NCI-H748 (cell line): ENCODE data around the gene TPK1.

ENCODE experiments used
- DNase-seq: peaks from one replicate; lab custom pipeline; 2025; ENCODE audit not compliant: unreplicated experiment; lab: John Stamatoyannopoulos, UW

The TPK1 gene

DNA sequence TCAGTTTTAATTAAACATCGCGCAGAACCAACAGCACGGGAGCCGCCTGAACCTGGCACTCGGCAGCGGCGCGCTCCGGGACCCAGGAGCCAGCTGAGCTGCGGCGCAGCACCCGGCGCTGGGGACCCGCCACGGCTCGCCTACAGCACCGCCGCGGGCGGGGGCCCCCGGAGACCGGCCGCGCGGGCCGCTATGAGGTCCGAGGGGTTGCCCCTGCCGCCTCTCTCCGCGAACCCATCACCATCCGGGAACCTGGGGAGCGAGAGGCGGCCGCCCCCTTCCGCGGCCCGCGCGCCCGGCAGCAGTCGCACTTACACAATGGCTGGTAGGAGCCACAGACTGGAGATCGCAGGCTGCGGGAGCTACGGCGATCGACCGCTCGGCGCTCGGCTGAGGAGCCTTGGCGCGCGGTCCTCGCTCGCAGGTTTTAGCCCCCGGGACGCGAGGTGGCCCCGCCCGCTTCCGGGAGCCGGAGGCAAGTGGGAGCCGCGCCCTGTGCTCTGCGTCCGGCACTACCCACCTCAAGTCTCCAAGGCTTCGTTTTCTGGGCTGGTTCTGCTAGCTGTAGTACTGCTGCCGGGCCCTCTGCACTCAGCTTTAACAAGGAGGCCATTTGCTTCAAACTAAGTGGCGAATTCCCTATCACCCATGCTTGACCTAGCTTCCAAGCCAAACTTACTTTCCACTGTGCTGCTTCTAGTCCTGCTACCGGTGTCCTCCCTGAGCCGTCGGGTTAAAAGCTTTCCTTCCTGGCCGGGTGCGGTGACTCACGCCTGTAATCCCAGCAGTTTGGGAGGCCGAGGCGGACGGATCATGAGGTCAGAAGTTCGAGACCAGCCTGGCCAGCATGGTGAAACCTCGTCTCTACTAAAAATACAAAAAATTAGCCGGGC lies at the start of gene TPK1:
TSS of gene TPK1 (minus strand) at position 402 of the 893 bp plus-strand sequence. CDS start 451 bp downstream, outside the sequence.
- peak; percentile 95 for DNase-seq

- DNase-seq, result no peak
These were observed 49.6 kb upstream of the TPK1 start for GRCh38 chr7:144885478-144885877.

DNA sequence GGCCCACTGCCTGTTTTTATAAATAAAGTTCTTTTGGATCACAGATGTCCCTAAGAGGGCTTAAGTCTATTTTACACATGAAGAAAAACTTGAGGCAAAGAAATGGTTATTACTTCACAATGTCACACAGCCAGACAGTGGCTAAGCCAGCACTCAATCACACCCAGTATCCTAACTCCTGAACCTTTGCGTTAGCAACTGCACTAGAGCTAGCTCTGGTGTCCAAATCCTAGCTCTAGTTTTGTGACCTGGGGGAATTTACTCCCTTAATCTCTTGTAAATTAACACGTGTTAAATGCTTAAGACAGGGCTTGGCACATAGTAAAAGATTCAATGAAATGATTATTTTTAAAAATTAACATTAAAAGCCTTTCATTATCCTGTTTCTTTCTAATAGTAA lies 49.0 kb upstream of the TPK1 start:
- no peak for DNase-seq

DNA sequence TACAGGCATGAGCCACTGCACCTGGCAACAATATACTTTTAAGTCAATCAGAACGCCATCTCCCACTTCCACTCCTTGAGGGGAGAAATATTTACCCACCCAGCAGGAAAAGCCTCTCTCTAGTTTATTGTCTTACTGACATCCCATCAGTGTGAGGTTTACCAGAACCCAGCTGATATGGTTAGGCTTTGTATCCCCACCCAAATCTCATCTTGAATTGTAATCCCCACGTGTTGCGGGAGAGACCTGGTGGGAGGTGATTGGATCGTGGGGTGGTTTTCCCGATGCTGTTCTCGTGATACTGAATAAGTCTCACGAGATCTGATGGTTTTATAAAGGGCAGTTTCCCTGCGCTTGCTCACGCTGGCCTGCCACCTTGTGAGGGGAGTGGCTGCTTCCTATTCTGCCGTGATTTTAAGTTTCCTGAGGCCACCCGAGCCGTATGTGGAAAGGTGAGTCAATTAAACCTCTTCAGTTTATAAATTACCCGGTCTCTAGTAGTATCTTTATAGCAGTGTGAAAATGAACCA lies 37.5 kb upstream of the TPK1 start:
- DNase-seq, result no peak

- no peak for DNase-seq
These were observed 33.2 kb upstream of the TPK1 start for GRCh38 chr7:144869082-144869481.

DNA sequence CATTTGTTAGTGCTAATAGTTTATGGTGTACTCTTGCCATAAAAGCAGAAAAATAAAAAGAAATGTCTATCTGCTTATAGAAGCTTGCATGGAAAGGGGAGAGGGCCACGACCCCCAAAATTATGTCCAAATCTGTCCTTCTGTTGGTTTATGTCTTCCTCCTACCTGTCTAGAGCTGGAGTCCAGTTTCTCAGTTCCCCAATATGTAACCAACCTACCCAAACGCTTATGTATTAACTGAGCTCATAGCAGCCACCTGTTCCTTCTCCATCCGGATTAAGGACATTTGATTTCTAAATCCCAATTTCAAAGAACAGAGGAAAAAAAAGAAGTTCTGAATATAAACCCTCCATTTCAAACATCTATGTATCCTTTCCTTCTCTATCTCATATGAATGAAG lies 30.3 kb upstream of the TPK1 start:
- DNase-seq, result no peak

DNA sequence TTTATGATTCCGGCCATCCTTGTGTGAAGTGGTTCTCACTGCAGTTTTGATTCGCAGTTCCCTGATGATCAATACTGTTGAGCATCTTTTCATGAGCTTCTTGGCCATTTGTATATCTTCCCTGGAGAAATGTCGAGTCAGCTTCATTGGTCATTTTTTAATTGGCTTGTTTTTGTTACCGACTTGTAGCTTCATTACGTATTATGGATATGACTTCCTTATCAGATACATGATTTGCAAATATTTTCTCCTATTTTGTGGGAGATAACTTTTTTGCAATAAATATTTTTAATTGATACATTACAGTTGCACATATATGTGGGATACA lies 27.4 kb upstream of the TPK1 start:
- DNase-seq, result no peak

DNA sequence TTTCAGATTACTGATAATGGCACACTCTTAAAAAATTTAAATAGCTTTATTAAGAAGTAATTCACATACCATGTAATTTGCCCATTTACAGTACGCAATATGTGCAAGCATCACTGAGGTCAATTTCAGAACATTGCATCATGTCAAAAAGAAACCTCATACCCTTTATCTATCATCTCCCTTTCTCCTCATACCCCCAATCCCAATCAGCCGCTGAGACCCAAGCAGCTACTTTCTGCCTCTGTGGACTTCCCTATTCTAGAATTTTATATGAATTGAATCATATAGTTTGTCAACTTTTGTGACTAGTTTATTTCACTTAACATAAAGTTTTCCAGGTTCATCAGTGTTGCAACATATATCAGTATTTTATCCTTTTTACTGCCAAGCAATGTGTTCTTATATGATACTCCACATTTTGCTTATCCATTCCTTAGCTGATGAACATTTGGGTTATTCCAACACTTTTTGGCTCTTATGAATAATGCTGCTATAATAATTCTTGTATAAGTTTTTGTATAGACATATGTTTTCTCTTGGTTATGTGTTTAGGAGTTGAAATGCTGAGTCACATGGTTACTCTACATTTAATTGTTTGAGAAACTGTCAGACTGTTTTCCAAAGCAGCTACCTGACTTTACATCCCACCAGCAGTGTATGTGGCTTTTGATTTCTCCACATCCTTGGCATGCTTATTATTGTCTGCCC lies 26.9 kb upstream of the TPK1 start:
- DNase-seq, result no peak

- DNase-seq, result no peak
These were observed 23.9 kb upstream of the TPK1 start for GRCh38 chr7:144859739-144860138.

DNA sequence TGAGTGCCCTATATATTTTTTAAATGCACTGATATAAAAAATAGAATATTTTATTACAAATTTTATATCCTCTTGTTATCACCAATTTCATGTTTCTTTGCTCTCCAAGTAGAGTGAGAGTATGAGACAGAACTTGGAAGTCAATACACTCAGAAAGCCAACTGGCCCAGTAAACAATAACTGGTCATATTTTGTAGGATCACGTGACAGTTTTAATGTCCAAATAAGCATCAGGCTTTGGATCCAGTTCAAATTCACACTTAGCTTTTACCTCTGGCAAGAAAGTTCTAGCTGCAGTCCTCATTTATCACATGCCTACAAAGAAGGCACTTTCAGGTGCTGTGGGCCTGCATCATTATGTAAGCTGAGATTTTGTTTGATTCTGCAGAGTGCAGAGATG lies 21.6 kb upstream of the TPK1 start:
- no peak for DNase-seq

GRCh38 chr7:144854839-144855424 lies 19.1 kb upstream of the TPK1 start:
- peak; percentile 69 for DNase-seq

GRCh38 chr7:144853542-144853941 lies 17.7 kb upstream of the TPK1 start:
- no peak for DNase-seq

GRCh38 chr7:144848078-144848477 lies 12.2 kb upstream of the TPK1 start:
- no peak for DNase-seq

GRCh38 chr7:144842377-144842851 lies 6.6 kb upstream of the TPK1 start:
- DNase-seq, result no peak

DNA sequence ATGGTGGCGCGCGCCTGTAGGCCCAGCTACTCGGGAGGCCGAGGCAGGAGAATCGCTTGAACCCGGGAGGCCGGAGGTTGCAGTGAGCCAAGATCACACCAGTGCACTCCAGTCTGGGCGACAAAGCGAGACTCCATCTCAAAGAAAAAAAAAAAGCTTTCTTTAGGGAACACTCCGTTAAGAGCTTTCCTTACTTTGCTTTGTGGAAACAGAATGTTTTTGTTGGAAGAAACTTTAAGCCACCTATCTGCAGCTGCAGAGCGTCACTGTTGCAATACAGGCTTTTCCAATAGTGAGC lies 641 bp upstream of the TPK1 start:
- DNase-seq, result no peak

DNA sequence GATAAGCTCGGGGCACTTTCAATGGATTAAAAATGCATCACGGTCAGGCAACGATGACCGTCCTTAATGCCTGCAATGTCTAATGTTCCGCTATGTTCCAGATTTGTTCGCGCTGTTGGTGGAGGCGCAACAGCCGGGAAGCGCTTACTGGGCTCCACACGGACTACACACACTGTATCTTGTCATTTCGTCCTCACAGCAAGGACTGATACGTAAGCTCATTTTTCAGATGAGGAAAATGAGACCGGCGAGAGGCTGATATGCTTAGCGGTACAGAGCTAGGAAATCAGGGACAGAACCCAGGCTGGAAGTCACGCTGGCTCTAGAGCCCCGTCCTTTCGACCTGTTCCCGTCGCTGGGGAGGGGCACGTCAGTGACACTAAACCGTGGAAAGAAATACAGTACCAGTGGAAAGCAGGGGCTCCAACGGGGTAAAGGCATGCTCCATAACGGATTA lies 670 bp downstream of the TPK1 start:
- DNase-seq, result peak; percentile 73

GRCh38 chr7:144834641-144835144 lies 1.2 kb downstream of the TPK1 start:
- no peak for DNase-seq

- DNase-seq, result no peak
These were observed 5.0 kb downstream of the TPK1 start for GRCh38 chr7:144830811-144831210.

DNA sequence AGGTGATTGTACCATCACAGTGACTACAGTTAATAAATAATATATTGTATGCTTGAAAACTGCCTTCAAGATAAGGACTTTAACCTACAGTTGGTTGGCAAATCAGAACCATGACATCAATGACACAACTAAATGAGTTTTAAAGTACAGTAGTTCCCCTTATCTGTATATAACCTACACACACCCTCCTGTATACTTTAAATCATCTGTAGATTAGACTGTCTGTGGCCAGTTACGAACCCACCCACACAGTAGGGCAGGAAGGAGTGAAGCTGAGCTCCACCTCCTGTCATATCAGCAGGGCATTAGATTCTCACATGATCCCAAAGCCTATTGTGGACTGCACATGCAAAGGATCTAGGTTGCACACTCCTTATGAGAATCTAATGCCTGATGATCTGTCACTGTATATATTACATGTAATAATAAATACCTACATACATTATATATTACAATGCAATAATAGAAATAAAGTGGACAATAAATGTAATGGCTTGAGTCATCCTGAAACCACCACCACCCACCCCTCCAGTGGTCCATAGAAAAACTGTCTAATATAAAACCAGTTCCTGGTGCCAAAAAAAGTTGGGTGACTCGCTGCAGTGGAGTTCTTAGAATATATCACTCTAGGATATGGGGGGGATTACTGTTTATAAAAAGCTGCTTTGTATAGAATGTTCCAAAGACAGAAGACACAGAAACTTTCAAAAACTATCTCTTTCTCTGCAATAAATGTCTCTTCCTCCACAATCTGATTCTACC lies 5.6 kb downstream of the TPK1 start:
- DNase-seq, result no peak

- no peak for DNase-seq
These were observed 8.2 kb downstream of the TPK1 start for GRCh38 chr7:144827621-144828020.

- no peak for DNase-seq
These were observed 9.6 kb downstream of the TPK1 start for GRCh38 chr7:144826208-144826607.
